Activated naive CD4-positive, alpha-beta T cell treated with anti-CD3 and anti-CD28 coated beads, Interleukin-2, amount 50 U/mL, for 24 hours (primary cell): ENCODE measurements around the gene NFATC3.
"Not testable (repeated sequence)": the region's sequence is repeated elsewhere in the genome, so short reads cannot be mapped to it uniquely, and the experiment has no call there.

Experiments used
- H3K27ac Mint-ChIP-seq: one replicate; pipeline ENCODE4 v1.8.0; 2021; ENCODE audit warnings: mild to moderate bottlenecking, mixed read lengths
- H3K27me3 Mint-ChIP-seq: one replicate; pipeline ENCODE4 v1.8.0; 2021; ENCODE audit warnings: mixed read lengths
- H3K36me3 Mint-ChIP-seq: one replicate; pipeline ENCODE4 v1.8.0; 2021; ENCODE audit warnings: mixed read lengths
- H3K4me1 Mint-ChIP-seq: one replicate; pipeline ENCODE4 v1.8.0; 2021; ENCODE audit warnings: mixed read lengths
- H3K4me3 Mint-ChIP-seq: one replicate; pipeline ENCODE4 v1.8.0; 2021; ENCODE audit warnings: mild to moderate bottlenecking, mixed read lengths
- H3K9me3 Mint-ChIP-seq: one replicate; pipeline ENCODE4 v1.8.0; 2021; ENCODE audit warnings: mixed read lengths

NFATC3 gene

DNA sequence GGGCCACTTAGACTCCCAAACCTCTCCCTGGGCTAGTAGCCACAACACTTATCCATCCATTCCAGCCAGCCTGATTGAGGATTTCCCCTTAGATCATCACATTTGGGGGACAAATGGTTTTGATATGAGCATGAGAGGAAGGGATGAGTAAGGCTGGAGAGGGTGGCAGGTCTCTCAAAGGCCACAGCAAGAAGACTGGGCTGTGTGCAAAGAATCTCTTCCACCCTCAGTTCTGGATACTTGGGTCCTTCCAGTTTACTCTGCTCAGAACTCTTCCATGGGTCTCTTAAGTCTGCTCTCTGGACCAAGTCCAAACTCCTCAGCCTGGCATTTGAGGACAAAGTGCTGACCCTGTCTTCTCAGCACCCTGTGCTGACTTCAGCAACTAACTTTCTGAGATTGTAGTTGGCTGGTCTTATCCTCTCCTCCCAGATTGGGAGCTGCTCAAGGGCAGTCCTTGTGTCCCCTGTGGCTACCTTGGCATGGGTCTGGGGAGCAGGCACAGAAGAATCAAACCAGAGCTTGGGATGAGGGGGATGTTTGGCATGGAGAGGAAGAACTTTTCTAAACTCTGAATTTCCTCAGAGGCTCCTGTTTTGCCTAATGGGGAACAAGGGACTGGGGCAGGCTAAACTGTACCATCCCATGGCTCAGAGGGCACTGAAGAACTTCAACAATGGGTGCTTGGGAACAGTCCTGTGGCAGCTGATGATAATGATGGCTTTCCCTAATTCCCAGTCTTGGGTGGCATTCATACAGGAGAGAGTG, 3.1 kb upstream of the NFATC3 start:
- peaks cover 4% of the 10 kb centered on the region for H3K36me3 Mint-ChIP-seq
- peaks cover 72% of the 10 kb centered on the region for H3K4me1 Mint-ChIP-seq
- H3K27me3 Mint-ChIP-seq = no peaks in the 10 kb centered on the region
- H3K27ac Mint-ChIP-seq = peak overlapping the region; percentile 88
- peak overlapping the region; percentile 66 for H3K4me3 Mint-ChIP-seq
- H3K9me3 Mint-ChIP-seq = no peaks in the 10 kb centered on the region

DNA sequence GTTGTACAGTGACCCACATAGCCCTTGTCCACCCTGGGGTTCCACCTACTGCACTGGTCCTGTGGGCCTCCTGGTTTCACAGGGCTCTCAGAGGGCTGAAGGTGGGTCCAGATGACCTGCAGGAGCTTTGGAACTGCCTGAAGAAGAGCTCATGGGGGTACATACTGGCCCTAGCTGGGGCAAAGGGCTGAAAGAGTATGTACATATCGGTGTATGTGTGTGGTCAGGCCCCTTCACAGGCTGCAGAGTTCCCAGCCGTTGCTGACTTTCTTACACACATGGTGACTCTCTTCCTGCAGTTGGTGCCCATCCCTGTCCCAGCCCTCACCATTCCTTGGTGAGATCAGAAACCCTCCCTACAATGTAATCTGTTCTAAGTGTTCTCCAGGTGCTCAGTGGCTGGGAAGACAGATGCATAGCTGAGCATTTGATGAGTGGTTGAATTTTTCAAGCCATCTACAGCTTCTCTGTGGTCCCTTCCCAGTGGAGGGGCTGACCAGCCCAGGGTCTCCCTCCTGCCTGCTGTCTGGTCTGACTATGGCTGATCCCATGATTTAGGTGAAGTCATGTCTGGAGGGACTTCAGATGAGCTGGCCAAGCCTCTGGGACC, 2.4 kb upstream of the NFATC3 start:
- H3K27ac Mint-ChIP-seq = peak overlapping the region; percentile 88
- H3K4me1 Mint-ChIP-seq = peaks cover 71% of the 10 kb centered on the region
- no peaks in the 10 kb centered on the region for H3K9me3 Mint-ChIP-seq
- H3K36me3 Mint-ChIP-seq = peaks cover 4% of the 10 kb centered on the region
- H3K4me3 Mint-ChIP-seq = peak overlapping the region; percentile 9
- H3K27me3 Mint-ChIP-seq = no peaks in the 10 kb centered on the region

DNA sequence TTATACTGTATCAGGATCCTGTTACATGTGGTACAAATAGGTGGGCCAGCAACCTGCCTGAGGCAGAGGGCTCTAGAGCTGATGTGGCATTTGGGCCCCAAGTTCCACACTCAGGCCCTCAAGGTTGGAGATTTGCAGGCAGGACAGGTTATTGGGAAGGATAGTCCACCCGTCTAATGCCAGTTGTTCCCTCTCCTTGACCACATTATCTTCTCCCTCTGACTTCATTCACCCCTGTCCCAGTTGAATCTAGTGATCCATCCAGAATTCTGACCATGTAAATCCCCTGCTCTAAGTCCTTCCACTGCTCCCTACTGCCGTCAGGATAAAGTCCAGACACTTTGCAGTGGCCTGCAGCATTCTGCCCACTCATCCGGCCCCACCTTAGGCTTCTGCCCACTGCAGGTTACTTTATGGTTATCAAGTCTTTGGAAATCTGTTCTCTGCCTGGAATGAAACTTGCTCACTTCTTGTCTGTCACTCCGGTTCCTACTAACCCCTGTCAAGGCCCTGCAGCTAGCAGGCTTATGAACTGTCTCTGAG, 1.9 kb upstream of the NFATC3 start:
- no peaks in the 10 kb centered on the region for H3K27me3 Mint-ChIP-seq
- peak overlapping the region; percentile 90 for H3K4me3 Mint-ChIP-seq
- peak overlapping the region; percentile 92 for H3K27ac Mint-ChIP-seq
- peaks cover 68% of the 10 kb centered on the region for H3K4me1 Mint-ChIP-seq
- peaks cover 2% of the 10 kb centered on the region for H3K36me3 Mint-ChIP-seq
- H3K9me3 Mint-ChIP-seq = no peaks in the 10 kb centered on the region

DNA sequence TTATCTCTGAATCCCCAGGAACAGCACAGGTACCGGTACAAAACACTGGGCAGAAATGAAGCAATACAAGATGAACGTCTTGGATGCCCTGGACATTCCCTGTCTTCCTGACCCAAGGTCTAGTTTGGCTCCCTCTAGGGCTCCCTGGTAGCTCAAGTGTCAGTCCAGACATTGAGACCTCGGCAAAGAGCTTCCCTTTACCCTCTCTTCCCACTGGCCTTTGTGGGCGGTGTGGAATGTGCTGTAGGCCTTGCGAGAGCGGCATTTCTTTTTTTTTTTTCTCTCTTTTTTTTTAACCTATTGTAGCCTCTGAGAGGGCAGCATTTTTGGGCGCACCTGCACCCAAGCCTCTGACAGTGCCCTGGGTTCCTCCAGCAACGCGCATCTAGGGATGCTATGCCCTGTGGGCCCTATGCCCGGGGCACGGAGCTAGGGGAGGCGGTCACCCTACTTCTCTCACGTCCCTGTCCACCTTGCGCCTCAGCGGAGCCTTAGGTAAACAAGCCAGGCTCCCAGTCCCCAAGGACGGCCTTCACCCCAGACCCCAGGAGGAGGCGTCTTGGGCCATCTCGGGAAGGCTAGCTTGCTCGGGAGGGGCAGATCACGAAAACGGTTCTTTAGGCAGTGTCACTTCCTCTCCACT, 1.2 kb upstream of the NFATC3 start:
- peak overlapping the region; percentile 92 for H3K27ac Mint-ChIP-seq
- H3K36me3 Mint-ChIP-seq = peaks cover 2% of the 10 kb centered on the region
- H3K4me1 Mint-ChIP-seq = peaks cover 68% of the 10 kb centered on the region
- peak overlapping the region; percentile 90 for H3K4me3 Mint-ChIP-seq
- H3K27me3 Mint-ChIP-seq = no peaks in the 10 kb centered on the region
- no peaks in the 10 kb centered on the region for H3K9me3 Mint-ChIP-seq

DNA sequence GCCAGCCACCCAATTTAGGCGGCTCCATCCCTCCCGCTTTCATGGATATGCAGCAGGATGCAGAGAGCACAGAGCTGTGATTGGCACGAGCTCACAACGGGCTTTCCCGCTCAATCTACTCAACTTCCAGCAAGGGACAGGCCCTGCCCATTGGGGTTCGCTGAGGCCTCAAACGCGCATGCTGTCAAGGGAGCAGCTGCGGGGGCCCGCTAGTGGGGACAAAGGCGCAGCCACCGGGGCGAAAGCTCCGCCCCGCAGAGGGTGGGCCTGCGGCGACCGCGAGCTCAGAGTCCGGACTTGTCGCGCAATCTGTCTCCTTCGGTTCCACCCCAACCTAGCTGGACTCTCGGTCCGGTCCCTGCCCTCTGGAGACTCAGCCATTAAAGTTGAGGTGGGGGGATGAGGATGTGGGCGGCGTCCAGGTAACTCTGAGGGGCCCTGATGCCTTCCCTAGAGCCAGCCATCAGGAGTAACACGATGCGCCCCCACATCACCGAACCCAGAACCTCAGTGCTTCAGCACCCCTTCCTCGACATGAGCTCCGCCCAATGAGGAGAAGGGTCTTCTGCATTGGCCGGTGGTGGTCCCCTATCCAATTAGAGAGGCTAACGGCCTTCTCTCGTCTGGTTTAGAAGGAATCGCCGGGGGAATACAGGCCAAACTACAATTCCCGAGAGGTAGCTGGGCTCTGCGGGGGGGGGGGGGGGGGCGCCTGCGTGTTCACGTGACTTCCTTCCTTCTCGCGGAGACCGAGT, 489 bp upstream of the NFATC3 start:
- Mint-ChIP-seq H3K27me3 (no peaks in the 10 kb centered on the region), H3K27ac (peak overlapping the region; percentile 92), H3K4me3 (peak overlapping the region; percentile 90), H3K9me3 (no peaks in the 10 kb centered on the region), H3K4me1 (peaks cover 68% of the 10 kb centered on the region), H3K36me3 (peaks cover 2% of the 10 kb centered on the region)

DNA sequence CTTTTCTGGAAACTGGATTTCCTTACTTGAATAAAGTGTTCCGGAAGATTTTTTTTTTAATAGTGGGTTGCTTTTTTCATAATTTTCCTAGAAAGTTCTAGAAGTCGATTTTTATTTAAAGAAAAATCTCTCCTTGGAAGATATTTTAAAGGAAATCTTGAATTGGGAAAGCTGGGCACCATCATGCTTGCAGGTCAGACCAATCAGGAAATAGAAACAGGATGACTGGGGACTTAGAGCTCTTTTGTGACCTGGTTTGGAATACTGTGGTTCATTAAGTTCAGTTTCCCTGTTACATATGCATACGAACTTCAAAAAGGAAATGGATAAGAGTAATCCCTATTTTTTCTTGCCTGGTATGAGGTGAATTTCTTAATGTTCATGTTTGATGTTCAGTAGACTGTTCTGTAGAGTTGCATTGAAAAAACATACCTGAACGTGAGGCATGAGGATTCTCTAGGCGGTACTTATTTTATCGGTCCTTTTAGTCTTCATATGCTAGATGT, 1.2 kb downstream of the NFATC3 start:
- Mint-ChIP-seq H3K9me3 (no peaks in the 10 kb centered on the region), H3K4me3 (peak overlapping the region; percentile 92), H3K27me3 (no peaks in the 10 kb centered on the region), H3K27ac (peak overlapping the region; percentile 93), H3K4me1 (peaks cover 72% of the 10 kb centered on the region), H3K36me3 (peaks cover 2% of the 10 kb centered on the region)

DNA sequence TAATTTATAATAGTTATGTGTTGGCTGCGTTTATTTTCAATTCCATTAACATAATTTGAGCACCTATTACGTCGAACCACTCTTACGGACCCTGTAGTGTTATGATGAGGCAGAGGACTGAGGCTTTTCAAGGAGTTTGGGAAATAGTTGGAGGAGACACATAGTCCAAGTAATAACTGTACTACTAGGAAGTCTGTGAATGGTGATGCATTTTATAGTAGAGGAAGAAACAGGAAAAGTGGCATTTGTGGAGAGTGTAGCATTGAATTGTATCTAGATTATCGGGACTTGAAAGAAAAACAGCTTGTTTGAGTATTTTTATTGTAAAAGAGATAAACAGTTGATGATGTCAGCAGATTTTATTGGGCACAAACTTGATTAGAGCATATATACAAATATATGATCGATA, 1.7 kb downstream of the NFATC3 start:
- no peaks in the 10 kb centered on the region for H3K27me3 Mint-ChIP-seq
- H3K36me3 Mint-ChIP-seq = no peaks in the 10 kb centered on the region
- peak overlapping the region; percentile 64 for H3K27ac Mint-ChIP-seq
- peak overlapping the region; percentile 92 for H3K4me3 Mint-ChIP-seq
- peaks cover 72% of the 10 kb centered on the region for H3K4me1 Mint-ChIP-seq
- no peaks in the 10 kb centered on the region for H3K9me3 Mint-ChIP-seq

DNA sequence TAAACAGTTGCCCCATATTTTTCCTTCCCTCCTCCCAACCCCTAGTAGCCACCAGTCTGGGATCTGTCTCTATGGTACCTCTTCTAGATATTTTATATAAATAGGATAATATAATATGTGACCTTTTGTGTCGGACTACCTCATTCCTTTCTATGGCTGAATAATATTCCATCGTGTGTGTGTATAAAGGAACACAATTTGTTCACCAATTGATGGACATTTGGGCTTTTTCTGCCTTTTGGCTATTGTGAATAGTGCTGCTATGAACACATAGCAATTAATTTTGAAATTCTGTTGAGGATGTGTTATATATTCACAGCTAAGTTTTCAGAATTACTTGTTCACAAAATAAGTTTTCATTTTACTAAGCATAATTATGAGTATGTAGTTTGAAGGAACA, 2.5 kb downstream of the NFATC3 start:
- H3K9me3 Mint-ChIP-seq = no peaks in the 10 kb centered on the region
- peaks cover 68% of the 10 kb centered on the region for H3K4me1 Mint-ChIP-seq
- no peaks in the 10 kb centered on the region for H3K36me3 Mint-ChIP-seq
- H3K27me3 Mint-ChIP-seq = no peaks in the 10 kb centered on the region
- H3K27ac Mint-ChIP-seq = peak overlapping the region; percentile 76
- H3K4me3 Mint-ChIP-seq = peak overlapping the region; percentile 92

DNA sequence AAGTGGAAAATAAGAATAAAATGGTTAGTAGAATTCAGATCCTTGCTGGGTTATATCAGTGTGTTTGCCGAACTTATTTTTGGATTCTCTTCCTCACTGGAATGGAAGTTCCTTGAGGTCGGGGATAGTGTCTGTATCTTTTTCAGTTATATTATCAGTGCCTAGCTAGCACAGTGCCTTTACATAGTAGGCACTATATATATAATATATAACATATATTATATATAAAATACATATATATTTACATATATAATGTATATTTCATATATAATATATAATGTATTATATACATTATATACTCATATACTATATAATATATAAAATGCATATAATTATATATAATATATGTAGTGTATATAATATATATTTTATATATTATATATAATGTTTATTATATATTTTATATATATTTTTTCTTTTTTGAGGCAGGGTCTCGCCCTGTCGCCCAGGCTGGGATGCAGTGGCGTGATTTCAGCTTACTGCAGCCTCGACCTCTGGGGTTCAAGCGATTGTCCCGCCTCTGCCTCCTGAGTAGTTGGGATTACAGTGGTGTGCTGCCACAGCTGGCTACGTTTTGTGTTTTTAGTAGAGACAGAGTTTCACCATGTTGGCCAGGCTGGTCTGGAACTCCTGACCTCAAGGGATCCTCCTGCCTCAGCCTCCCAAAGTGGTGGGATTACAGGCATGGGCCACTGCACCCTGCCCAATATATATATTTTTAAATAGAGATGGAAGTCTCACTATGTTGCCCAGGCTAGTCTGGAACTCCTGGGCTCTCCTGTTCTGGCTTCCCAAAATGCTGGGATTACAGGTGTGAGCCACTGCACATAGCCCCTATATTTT, 3.2 kb downstream of the NFATC3 start:
- no peaks in the 10 kb centered on the region for H3K27me3 Mint-ChIP-seq
- peaks cover 68% of the 10 kb centered on the region for H3K4me1 Mint-ChIP-seq
- H3K36me3 Mint-ChIP-seq = peaks cover 3% of the 10 kb centered on the region

DNA sequence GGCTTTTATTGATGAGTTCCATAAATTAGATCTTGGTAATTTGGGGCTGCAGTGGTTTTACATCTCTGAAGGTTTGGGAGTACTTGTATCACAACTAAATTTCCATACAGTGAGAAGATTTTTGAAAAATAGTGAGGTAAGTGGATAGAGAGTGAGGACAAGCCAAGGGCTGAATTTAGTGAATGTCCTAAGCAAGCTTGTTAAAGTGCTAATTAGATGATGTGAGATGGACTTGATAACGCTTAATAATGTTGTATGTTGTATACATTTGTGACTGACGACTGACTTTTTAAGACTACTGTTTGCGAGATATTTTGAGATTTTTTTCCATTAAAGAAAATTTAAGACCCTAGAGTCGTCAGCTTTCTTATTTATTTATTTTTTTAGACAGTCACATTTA, 3.9 kb downstream of the NFATC3 start:
- Mint-ChIP-seq H3K27ac (peak overlapping the region; percentile 96), H3K4me3 (peak overlapping the region; percentile 77), H3K4me1 (peaks cover 68% of the 10 kb centered on the region), H3K9me3 (no peaks in the 10 kb centered on the region), H3K27me3 (no peaks in the 10 kb centered on the region), H3K36me3 (peaks cover 3% of the 10 kb centered on the region)

More for the DNA sequence above, 3.2 kb downstream of the NFATC3 start:
- Mint-ChIP-seq H3K4me3 (peak overlapping the region; percentile 92), H3K27ac (peak overlapping the region; percentile 96), H3K9me3 (no peaks in the 10 kb centered on the region)

DNA sequence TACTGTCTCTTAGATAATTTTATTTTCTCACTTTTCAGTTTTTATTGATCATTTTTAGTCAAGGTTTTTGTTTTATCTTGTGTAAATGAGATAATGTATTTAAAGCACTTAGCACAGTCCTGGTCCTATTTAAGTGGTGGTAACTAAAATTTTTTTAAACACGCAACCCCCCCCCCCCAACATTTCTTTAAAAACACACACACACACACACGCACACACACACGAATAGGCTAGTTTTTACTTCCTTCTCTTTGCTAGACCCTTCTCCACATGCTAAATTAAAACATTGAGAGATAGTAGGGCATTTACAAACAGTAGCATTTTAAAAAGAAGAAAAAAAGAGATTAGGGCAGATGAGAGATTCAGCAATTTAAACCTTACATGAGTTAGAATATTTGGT, 5.0 kb downstream of the NFATC3 start:
- Mint-ChIP-seq H3K27ac (peak overlapping the region; percentile 96), H3K27me3 (no peaks in the 10 kb centered on the region), H3K4me3 (peak overlapping the region; percentile 77), H3K4me1 (peaks cover 74% of the 10 kb centered on the region), H3K36me3 (peaks cover 3% of the 10 kb centered on the region), H3K9me3 (no peaks in the 10 kb centered on the region)

DNA sequence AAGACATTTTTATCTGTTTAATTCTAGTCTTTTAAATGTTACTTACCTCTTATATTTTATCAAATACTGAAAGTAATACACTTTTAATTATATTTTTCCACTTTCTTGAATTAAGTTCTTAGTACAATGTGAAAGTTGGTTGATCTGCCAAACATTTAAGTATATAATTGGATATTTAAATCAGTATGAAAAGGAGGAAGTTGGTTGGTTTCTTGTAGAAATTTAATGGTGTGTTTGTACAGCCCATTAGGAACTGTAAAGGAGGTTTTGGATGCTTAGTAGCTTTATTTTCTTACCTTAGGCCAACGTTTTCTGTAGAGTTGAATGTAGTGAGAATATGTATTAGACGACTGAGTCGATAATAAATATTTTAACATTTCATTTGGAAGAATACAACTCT, 5.4 kb downstream of the NFATC3 start:
- Mint-ChIP-seq H3K9me3 (no peaks in the 10 kb centered on the region), H3K27ac (peak overlapping the region; percentile 96), H3K27me3 (no peaks in the 10 kb centered on the region), H3K4me3 (peak overlapping the region; percentile 77), H3K36me3 (peaks cover 3% of the 10 kb centered on the region), H3K4me1 (peaks cover 76% of the 10 kb centered on the region)

DNA sequence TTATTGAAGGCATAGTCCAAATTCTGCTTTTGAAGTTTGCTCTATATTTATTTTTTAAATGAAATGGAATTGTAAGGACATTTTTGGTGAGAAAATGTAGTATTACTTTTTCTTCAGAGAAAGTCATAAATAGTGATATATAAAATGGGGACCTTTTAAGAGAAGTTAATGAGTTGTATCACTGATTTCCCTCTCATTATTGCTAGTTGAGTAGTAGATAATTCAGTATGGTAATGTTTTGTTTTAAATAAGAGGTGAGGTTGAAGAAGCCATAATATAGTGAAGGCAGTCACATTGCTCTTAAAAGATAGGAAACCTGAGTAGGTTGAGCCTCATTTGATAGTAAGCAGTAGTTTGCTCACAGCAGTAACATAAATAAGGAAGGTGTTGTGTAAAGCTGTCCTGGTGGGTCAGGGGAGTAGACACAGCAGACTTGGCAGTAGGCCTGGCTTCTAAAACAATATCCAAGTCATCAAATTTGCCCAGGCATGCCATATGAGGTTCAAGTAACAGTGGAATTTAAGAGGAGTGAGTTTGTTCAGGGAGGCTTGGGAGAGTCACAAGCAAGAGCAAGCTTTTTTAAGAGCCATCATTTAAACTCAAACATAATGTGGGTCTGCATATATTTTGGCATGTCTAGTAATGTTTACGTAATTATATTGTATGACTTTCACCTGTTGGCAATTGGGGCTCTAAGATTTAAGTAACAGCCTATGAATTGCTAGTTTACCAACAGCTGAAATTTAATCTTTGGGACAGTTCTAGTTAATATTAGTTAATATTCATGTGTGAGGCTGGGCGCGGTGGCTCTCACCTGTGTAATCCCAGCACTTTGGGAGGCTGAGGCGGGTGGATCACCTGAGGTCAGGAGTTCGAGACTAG, 6.5 kb downstream of the NFATC3 start:
- Mint-ChIP-seq H3K4me1 (peaks cover 87% of the 10 kb centered on the region), H3K9me3 (no peaks in the 10 kb centered on the region), H3K27ac (peak overlapping the region; percentile 95), H3K27me3 (no peaks in the 10 kb centered on the region), H3K36me3 (peaks cover 3% of the 10 kb centered on the region), H3K4me3 (peak overlapping the region; percentile 61)

DNA sequence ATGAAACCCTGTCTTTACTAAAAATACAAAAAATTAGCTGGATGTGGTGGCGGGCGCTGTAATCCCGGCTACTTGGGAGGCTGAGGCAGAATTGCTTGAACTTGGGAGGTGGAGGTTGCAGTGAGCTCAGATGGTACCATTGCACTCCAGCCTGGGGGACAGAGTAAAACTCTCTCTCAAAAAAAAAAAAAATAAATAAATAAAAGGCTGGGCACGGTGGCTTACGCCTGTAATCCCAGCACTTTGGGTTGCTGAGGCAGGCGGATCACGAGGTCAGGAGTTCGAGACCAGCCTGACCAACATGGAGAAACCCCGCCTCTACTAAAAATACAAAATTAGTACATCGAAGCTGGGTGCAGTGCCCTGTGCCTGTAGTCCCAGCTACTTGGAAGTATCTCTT, 7.1 kb downstream of the NFATC3 start:
- H3K27me3 Mint-ChIP-seq, H3K9me3 Mint-ChIP-seq, H3K36me3 Mint-ChIP-seq, H3K4me3 Mint-ChIP-seq: not testable (repeated sequence)
- H3K4me1 Mint-ChIP-seq = peaks cover 89% of the 10 kb centered on the region
- peak overlapping the region; percentile 97 for H3K27ac Mint-ChIP-seq
